Vagina (tissue), 2 donors: Measurements from ENCODE around the gene ALG9.

Experiments used
- CTCF ChIP-seq, 3 experiments: fragments of 450-650 bp in 2 of 3; fragments of 200-600 bp in 1 of 3; sonication (generic) in 1 of 3; IDR thresholded peaks; one replicate each; pipeline ENCODE4 v1.5.1; 2017 to 2019; ENCODE audit warnings: antibody characterized with exemption in 3 of 3, mild to moderate bottlenecking in 2 of 3, moderate library complexity in 2 of 3
- POLR2A ChIP-seq, 2 donors: fragments of 450-650 bp; IDR thresholded peaks; one replicate each; pipeline ENCODE4 v1.6.1; 2017; ENCODE audit warnings: antibody characterized with exemption in 2 of 2, mild to moderate bottlenecking in 2 of 2, moderate library complexity in 2 of 2
- POLR2AphosphoS5 ChIP-seq, 2 donors: sonication (generic); formaldehyde crosslinking; IDR thresholded peaks; one replicate each; pipeline ENCODE4 v1.9.0; 2017; ENCODE audit warnings: antibody characterized with exemption in 2 of 2, mild to moderate bottlenecking in 2 of 2, low read depth in 1 of 2; ENCODE audit not compliant: insufficient read depth in 1 of 2

GRCh38 chr11:111774955-111775710 lies 96.2 kb downstream of the ALG9 start:
- TF ChIP-seq CTCF (IDR thresholded peaks at IDR 0.05) (no peak), POLR2A (IDR thresholded peaks at IDR 0.05) (no peak), POLR2AphosphoS5 (IDR thresholded peaks at IDR 0.05; ENCODE audit: insufficient read depth in 1 of 2, low read depth in 1 of 2) (no peak)
